Suprapubic skin (tissue), 4 donors: Measurements from ENCODE around the gene PAK5. TPM values are rescaled to one million over a fixed set of nuclear protein-coding genes. Genes with fewer than 3 reads are reported as not detected.

Experiments
- DNase-seq, 2 donors: peaks; one replicate each; pipeline ENCODE4 v3.0.0-alpha.2; 2019; ENCODE audit warnings: low spot score in 2 of 2
- H3K27ac ChIP-seq: fragments of 200-600 bp; sonication (generic); one replicate; pipeline ENCODE4 v1.5.1; 2019
- H3K27me3 ChIP-seq: fragments of 200-600 bp; sonication (generic); one replicate; pipeline ENCODE4 v1.5.1; 2019
- H3K36me3 ChIP-seq: fragments of 200-600 bp; sonication (generic); one replicate; pipeline ENCODE4 v1.5.1; 2019
- H3K4me1 ChIP-seq: fragments of 200-600 bp; sonication (generic); one replicate; pipeline ENCODE4 v1.5.1; 2019
- H3K4me3 ChIP-seq: fragments of 200-600 bp; sonication (generic); one replicate; pipeline ENCODE4 v1.5.1; 2019; ENCODE audit warnings: mild to moderate bottlenecking
- H3K9me3 ChIP-seq: fragments of 200-600 bp; sonication (generic); one replicate; pipeline ENCODE4 v1.5.1; 2019
- CTCF ChIP-seq, 2 donors: fragments of 200-600 bp in 1 of 2; fragments of 450-650 bp in 1 of 2; sonication (generic) in 1 of 2; IDR thresholded peaks; one replicate each; pipeline ENCODE4 v1.5.1; 2016 to 2019; ENCODE audit warnings: antibody characterized with exemption in 2 of 2, mild to moderate bottlenecking in 1 of 2, moderate library complexity in 1 of 2
- EP300 ChIP-seq: sonication (generic); formaldehyde crosslinking; IDR thresholded peaks from one replicate; pipeline ENCODE4 v1.6.1; 2017; ENCODE audit warnings: antibody characterized with exemption
- POLR2A ChIP-seq, 2 donors: fragments of 450-650 bp; IDR thresholded peaks; one replicate each; pipeline ENCODE4 v1.6.1; 2017; ENCODE audit warnings: antibody characterized with exemption in 2 of 2, mild to moderate bottlenecking in 2 of 2, moderate library complexity in 2 of 2
- POLR2AphosphoS5 ChIP-seq, 3 donors: sonication (generic); formaldehyde crosslinking; IDR thresholded peaks; one replicate each; pipeline ENCODE4 v1.6.1; 2017; ENCODE audit warnings: antibody characterized with exemption in 3 of 3
- WGBS: methylation state at CpG from one replicate; pipeline ENCODE4 v1.1.5; 2018; 5-methylcytosine and 5-hydroxymethylcytosine counted together
- total RNA-seq, 4 donors: library from RNA; depleted of rRNA; stranded (reverse); fragments of >200 nt; gene quantifications; one replicate each; pipeline ENCODE4 v1.1.0, GENCODE V29; 2016

PAK5 gene
- total RNA-seq, 4 donors from 2014 or later: 0.10 to 0.56 (median 0.21) TPM; not detected in 1

DNA sequence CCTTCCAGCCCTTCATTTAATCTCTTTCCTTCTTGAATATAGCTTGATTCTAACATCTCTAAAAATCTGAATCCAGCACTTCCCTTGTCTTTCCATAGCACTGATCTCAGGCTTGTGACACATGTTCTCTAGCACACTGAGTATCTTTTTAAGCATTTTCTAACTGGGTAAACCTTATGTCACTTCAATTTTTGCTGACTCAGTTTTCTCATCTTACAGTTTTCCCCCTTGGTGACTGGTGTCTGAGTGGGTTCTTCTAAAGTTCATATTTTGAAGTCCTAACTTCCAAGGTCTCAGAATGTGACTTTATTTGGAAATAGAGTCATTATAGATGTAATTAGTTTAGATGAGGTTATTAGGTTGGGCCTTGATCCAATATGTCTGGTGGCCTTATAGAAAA lies 153.9 kb downstream of the PAK5 start:
- no peak overlapping the region for H3K4me3 ChIP-seq
- no peaks in the 10 kb centered on the region for H3K9me3 ChIP-seq
- no peaks in the 10 kb centered on the region for H3K27me3 ChIP-seq
- no peak for TF ChIP-seq EP300
- TF ChIP-seq CTCF (IDR thresholded peaks at IDR 0.05): no peak
- no peak for TF ChIP-seq POLR2A (IDR thresholded peaks at IDR 0.05)
- TF ChIP-seq POLR2AphosphoS5 (IDR thresholded peaks at IDR 0.05): no peak
- H3K4me1 ChIP-seq: no peaks in the 10 kb centered on the region
- H3K27ac ChIP-seq: no peak overlapping the region
- DNase-seq: no peak
- H3K36me3 ChIP-seq: no peaks in the 10 kb centered on the region

DNA sequence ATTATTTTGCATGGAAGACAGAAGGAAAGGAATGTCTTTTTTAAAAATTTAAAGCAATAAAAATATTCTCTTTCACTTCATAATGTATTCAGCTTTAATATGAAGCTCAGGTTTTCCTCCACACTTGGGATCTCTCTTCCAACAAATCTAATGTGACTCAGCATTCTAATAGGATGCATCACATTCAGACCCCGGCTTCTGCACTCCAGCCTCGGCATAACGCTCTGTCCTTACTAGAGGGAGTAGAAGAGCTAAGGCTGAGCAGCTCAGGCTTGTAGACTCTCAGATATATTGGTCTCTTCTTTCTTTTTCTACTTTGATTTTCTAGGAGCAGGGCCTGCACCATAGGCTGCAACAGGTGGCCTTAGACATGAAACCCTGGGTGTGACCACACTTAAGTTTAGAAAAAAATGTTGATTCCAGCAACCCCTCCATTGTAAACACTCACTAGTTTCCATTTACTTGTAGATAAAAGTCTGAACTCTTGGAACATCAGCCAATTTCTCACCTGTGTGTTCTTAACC lies 161.7 kb downstream of the PAK5 start:
- H3K36me3 ChIP-seq: no peaks in the 10 kb centered on the region
- no peaks in the 10 kb centered on the region for H3K4me1 ChIP-seq
- H3K4me3 ChIP-seq: no peak overlapping the region
- DNase-seq: no peak
- no peak for TF ChIP-seq POLR2AphosphoS5 (IDR thresholded peaks at IDR 0.05)
- no peaks in the 10 kb centered on the region for H3K9me3 ChIP-seq
- no peaks in the 10 kb centered on the region for H3K27me3 ChIP-seq
- WGBS: 89% methylated on average over 3 of the region's 3 CpGs
- H3K27ac ChIP-seq: no peak overlapping the region

- Histone ChIP-seq H3K27ac (no peak overlapping the region), H3K27me3 (no peaks in the 10 kb centered on the region), H3K36me3 (no peaks in the 10 kb centered on the region), H3K4me3 (no peak overlapping the region), H3K9me3 (no peaks in the 10 kb centered on the region), H3K4me1 (no peaks in the 10 kb centered on the region)
- no peak for DNase-seq
- TF ChIP-seq EP300 (no peak), POLR2A (IDR thresholded peaks at IDR 0.05) (no peak), CTCF (IDR thresholded peaks at IDR 0.05) (no peak), POLR2AphosphoS5 (IDR thresholded peaks at IDR 0.05) (no peak)
Observed at GRCh38 chr20:9672981-9673380, 165.9 kb downstream of the PAK5 start.

GRCh38 chr20:9672027-9672426 lies 166.8 kb downstream of the PAK5 start:
- Histone ChIP-seq H3K36me3 (no peaks in the 10 kb centered on the region), H3K27ac (no peak overlapping the region), H3K4me3 (no peak overlapping the region), H3K27me3 (no peaks in the 10 kb centered on the region), H3K9me3 (no peaks in the 10 kb centered on the region), H3K4me1 (no peaks in the 10 kb centered on the region)
- TF ChIP-seq POLR2A (IDR thresholded peaks at IDR 0.05): no peak
- TF ChIP-seq POLR2AphosphoS5 (IDR thresholded peaks at IDR 0.05): no peak
- TF ChIP-seq CTCF (IDR thresholded peaks at IDR 0.05): no peak
- TF ChIP-seq EP300: no peak
- no peak for DNase-seq
- WGBS: 81% methylated on average over 2 of the region's 2 CpGs

DNA sequence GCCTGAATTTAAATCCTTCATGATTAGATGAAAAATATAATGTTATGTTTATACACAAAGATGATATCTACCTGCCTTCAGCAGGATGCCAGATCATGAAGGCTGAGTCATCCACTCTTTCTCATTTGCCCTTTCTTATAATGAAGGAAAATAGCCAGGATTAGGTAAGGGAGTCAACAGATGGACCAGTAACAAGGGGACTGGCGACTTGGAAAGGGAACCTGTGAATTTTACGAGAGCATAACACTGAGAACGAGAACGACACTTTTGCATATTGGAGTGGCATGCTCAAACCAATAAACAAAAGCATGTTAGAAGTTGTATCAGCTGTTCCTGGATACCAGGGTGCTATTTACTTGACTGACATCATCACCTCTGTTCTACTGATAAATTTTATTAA lies 170.5 kb downstream of the PAK5 start:
- Histone ChIP-seq H3K36me3 (no peaks in the 10 kb centered on the region), H3K27ac (no peak overlapping the region), H3K4me1 (no peaks in the 10 kb centered on the region), H3K27me3 (no peaks in the 10 kb centered on the region), H3K9me3 (no peaks in the 10 kb centered on the region), H3K4me3 (no peak overlapping the region)
- no peak for DNase-seq
- 63% methylated on average over 4 of the region's 4 CpGs for WGBS
- no peak for TF ChIP-seq EP300
- no peak for TF ChIP-seq CTCF (IDR thresholded peaks at IDR 0.05)
- TF ChIP-seq POLR2AphosphoS5 (IDR thresholded peaks at IDR 0.05): no peak
- no peak for TF ChIP-seq POLR2A (IDR thresholded peaks at IDR 0.05)

GRCh38 chr20:9663423-9663822 lies 175.5 kb downstream of the PAK5 start:
- H3K9me3 ChIP-seq: no peaks in the 10 kb centered on the region
- H3K27me3 ChIP-seq: no peaks in the 10 kb centered on the region
- no peak for DNase-seq
- no peaks in the 10 kb centered on the region for H3K36me3 ChIP-seq
- H3K4me3 ChIP-seq: no peak overlapping the region
- no peak overlapping the region for H3K27ac ChIP-seq
- H3K4me1 ChIP-seq: no peaks in the 10 kb centered on the region
- 79% methylated on average over 3 of the region's 3 CpGs for WGBS
- no peak for TF ChIP-seq POLR2AphosphoS5 (IDR thresholded peaks at IDR 0.05)
- no peak for TF ChIP-seq POLR2A (IDR thresholded peaks at IDR 0.05)
- no peak for TF ChIP-seq EP300
- TF ChIP-seq CTCF (IDR thresholded peaks at IDR 0.05): no peak
